Neural cell (in vitro differentiated cells): ENCODE results near the gene ZNF407.

Source experiments
- CTCF ChIP-seq: fragments of 450-650 bp; IDR thresholded peaks from 2 replicates; pipeline ENCODE4 v1.5.1; 2014; ENCODE audit warnings: antibody characterized with exemption, mild to moderate bottlenecking, moderate library complexity; ENCODE audit not compliant: poor library complexity, severe bottlenecking
- EZH2 ChIP-seq: fragments of 200-600, 300-800 bp; shearing (Covaris generic), sonication (generic); IDR thresholded peaks from 2 replicates; pipeline ENCODE4 v1.6.1; 2014; ENCODE audit warnings: antibody characterized with exemption, low read length, borderline replicate concordance, mild to moderate bottlenecking; ENCODE audit not compliant: insufficient read depth, poor library complexity, severe bottlenecking
- POLR2AphosphoS5 ChIP-seq: IDR thresholded peaks from 2 replicates; pipeline ENCODE4 v1.6.1; 2012

DNA sequence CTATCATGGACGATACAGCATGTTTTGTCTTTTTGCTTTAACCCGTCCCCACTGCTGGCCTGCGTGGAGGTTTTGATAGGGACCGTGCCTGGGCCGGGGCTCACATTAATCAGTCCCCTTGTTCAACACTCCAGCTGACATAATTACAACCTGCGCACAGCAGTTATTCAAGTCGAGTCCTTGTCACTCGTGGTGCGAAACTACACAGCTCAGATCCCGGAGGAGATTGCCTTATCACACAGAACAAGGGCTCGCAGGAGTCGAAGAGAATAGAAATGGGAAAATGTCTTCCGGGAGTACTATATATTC is 304.4 kb downstream of the ZNF407 start:
- TF ChIP-seq CTCF (no peak), POLR2AphosphoS5 (no peak), EZH2 (no peak)
